NCI-H1105 treated with DMSO at 0.1 percent for 48 hours (cell line): Measurements from ENCODE around the gene FUT7.

ENCODE experiments used
- DNase-seq: peaks from one replicate; lab custom pipeline; 2025; lab: John Stamatoyannopoulos, UW

The FUT7 gene

GRCh38 chr9:136982232-136983051 is 49.4 kb downstream of the FUT7 start, which contains the start of gene LCNL1:
Gene LCNL1, plus strand, starts transcription at chr9:136982993. Its CDS starts 594 bp downstream, at chr9:136983587.
- DNase-seq: no peak

- DNase-seq: no peak
Measured at GRCh38 chr9:136981588-136982231, 50.2 kb downstream of the FUT7 start.

GRCh38 chr9:136980669-136981478 is 51.0 kb downstream of the FUT7 start:
- no peak for DNase-seq
